Adrenal gland (tissue), 19 donors: ENCODE results near the gene GATAD2A. TPM values are rescaled to one million over a fixed set of nuclear protein-coding genes. Genes with fewer than 3 reads are reported as not detected.

Experiments
- DNase-seq, 7 donors: peaks; one replicate each; pipeline ENCODE4 v3.0.0-alpha.2; 2019 to 2020
- H3K27ac ChIP-seq, 5 donors: fragments of 200-600 bp; sonication (generic) in 4 of 5; 1 replicate in 3 of 5; 2 replicates in 2 of 5; pipeline versions ENCODE4 v1.5.1 to v1.8.0; 2016 to 2020; ENCODE audit warnings: mild to moderate bottlenecking in 1 of 5
- H3K27me3 ChIP-seq: fragments of 200-600 bp; 2 replicates; pipeline ENCODE4 v1.8.0; 2021
- H3K36me3 ChIP-seq, 2 donors: fragments of 200-600 bp; replicated peaks in 1 of 2; 1 replicate in 1 of 2; 2 replicates in 1 of 2; pipeline versions ENCODE4 v1.5.1 to v1.8.0; 2018 to 2022
- H3K4me1 ChIP-seq, 2 donors: fragments of 200-600 bp; replicated peaks in 1 of 2; 1 replicate in 1 of 2; 2 replicates in 1 of 2; pipeline versions ENCODE4 v1.5.1 to v1.8.0; 2018 to 2021
- H3K4me3 ChIP-seq, 4 donors: fragments of 200-600 bp; sonication (generic) in 3 of 4; one replicate each; pipeline ENCODE4 v1.5.1; 2016 to 2018
- H3K9me3 ChIP-seq, 3 donors: fragments of 200-600 bp; sonication (generic) in 1 of 3; replicated peaks in 1 of 3; 1 replicate in 2 of 3; 2 replicates in 1 of 3; pipeline versions ENCODE4 v1.5.1 to v1.8.0; 2016 to 2021
- POLR2A ChIP-seq, 2 donors: fragments of 450-650 bp; IDR thresholded peaks; one replicate each; pipeline ENCODE4 v1.6.1; 2017; ENCODE audit warnings: antibody characterized with exemption in 2 of 2, mild to moderate bottlenecking in 2 of 2, moderate library complexity in 1 of 2
- WGBS, 4 donors: extraction: QIAGEN DNeasy Blood & Tissue Kit in 2 of 4; methylation state at CpG; one replicate each; pipeline versions ENCODE4 v1.1.5 to v1.1.7; 2013 to 2017; 5-methylcytosine and 5-hydroxymethylcytosine counted together
- intact Hi-C, 2 donors: fragments of 100-400 bp; cut with DNase I; formaldehyde crosslinking; loops; one replicate each; pipeline versions ENCODE4 v1.14.1 to v1.15.0; 2022 to 2023
- long read RNA-seq, 10 donors: library from polyadenylated mRNA in 3 of 10; unstranded in 2 of 10; stranded (forward) in 1 of 10; transcript quantifications; one replicate each; pipeline ENCODE4 v2.0.0 and lab custom pipeline, GENCODE V29; 2021 to 2026
- polyA plus RNA-seq, 3 donors: library from polyadenylated mRNA; stranded (reverse); fragments of 200-250 nt in 2 of 3; fragments of 350-450 nt in 1 of 3; fragmentation: Illumina TruSeq in 1 of 3; extraction: RNeasy Lipid Tissue Mini Kit (QIAGEN cat#74804) in 1 of 3; gene quantifications; one replicate each; pipeline ENCODE4 v1.2.3, GENCODE V29; 2013 to 2014
- total RNA-seq, 9 donors: library from RNA; depleted of rRNA in 4 of 9; stranded (reverse); fragments of >200 nt in 4 of 9; fragments of 120-200 nt in 1 of 9; fragmentation: NEBNext Ultra II Directional in 1 of 9; extraction: Animal tissue kit (Norgen Biotek cat#: 25700) in 1 of 9; gene quantifications; one replicate each; pipeline versions ENCODE4 v1.1.0 to v1.2.4, GENCODE V29; 2013 to 2023
- TF ChIP-seq, protein P1 (sequence below), 6 experiments: fragments of 450-650 bp in 4 of 6; fragments of 200-600 bp in 2 of 6; sonication (generic) in 1 of 6; IDR thresholded peaks; 1 replicate in 5 of 6; 2 replicates in 1 of 6; pipeline versions ENCODE4 v1.5.1 to v1.8.0; 2016 to 2021; ENCODE audit warnings: antibody characterized with exemption in 6 of 6, mild to moderate bottlenecking in 2 of 6, moderate library complexity in 1 of 6
- donor health status: healthy with polysubstance abuse.
- donor health status: Bipolar disorder and iron deficiency.
- donor health status: DM: yes; HTN: yes; CAD: no.
- donor health status: DM: no; HTN: no; CAD: no.
- donor health status: DM: no; HTN: no; CAD: no.
- donor health status: DM: yes; HTN: yes; CAD: no.

The GATAD2A gene, protein sequence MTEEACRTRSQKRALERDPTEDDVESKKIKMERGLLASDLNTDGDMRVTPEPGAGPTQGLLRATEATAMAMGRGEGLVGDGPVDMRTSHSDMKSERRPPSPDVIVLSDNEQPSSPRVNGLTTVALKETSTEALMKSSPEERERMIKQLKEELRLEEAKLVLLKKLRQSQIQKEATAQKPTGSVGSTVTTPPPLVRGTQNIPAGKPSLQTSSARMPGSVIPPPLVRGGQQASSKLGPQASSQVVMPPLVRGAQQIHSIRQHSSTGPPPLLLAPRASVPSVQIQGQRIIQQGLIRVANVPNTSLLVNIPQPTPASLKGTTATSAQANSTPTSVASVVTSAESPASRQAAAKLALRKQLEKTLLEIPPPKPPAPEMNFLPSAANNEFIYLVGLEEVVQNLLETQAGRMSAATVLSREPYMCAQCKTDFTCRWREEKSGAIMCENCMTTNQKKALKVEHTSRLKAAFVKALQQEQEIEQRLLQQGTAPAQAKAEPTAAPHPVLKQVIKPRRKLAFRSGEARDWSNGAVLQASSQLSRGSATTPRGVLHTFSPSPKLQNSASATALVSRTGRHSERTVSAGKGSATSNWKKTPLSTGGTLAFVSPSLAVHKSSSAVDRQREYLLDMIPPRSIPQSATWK
- total RNA-seq (100 to 1,000 TPM in 1 of 9 donors, 10 to 100 TPM in 8; 17.8 to 125 (median 65.3) TPM), polyA plus RNA-seq (10 to 100 TPM; 17.0 to 35.1 (median 20.9) TPM)
- long read RNA-seq, donor 1, partial matches to known transcripts, result 30 of 30 reads
- long read RNA-seq, donor 1, other reads (novel, unspliced or antisense), result 0 of 30 reads
- long read RNA-seq, donor 2, partial matches to known transcripts, result 0 of 1 reads
- long read RNA-seq, donor 2, other reads (novel, unspliced or antisense), result 0 of 1 reads
- long read RNA-seq, donor 3, result 0 reads
- long read RNA-seq, donor 4, partial matches to known transcripts, result 0 of 7 reads
- long read RNA-seq, donor 4, other reads (novel, unspliced or antisense), result 5 of 7 reads
- long read RNA-seq, donor 5, full-length matches to known transcripts, result 1 of 57 reads
- long read RNA-seq, donor 5, partial matches to known transcripts, result 13 of 57 reads
- long read RNA-seq, donor 5, other reads (novel, unspliced or antisense), result 43 of 57 reads
- long read RNA-seq, donor 6, partial matches to known transcripts, result 1 of 12 reads
- long read RNA-seq, donor 6, other reads (novel, unspliced or antisense), result 11 of 12 reads
- long read RNA-seq, donor 7, partial matches to known transcripts, result 18 of 18 reads
- long read RNA-seq, donor 7, other reads (novel, unspliced or antisense), result 0 of 18 reads
- long read RNA-seq, donor 8, partial matches to known transcripts, result 0 of 1 reads
- long read RNA-seq, donor 8, other reads (novel, unspliced or antisense), result 0 of 1 reads
- long read RNA-seq, donor 9, result 0 reads
- long read RNA-seq, donor 10, result 0 reads

DNA sequence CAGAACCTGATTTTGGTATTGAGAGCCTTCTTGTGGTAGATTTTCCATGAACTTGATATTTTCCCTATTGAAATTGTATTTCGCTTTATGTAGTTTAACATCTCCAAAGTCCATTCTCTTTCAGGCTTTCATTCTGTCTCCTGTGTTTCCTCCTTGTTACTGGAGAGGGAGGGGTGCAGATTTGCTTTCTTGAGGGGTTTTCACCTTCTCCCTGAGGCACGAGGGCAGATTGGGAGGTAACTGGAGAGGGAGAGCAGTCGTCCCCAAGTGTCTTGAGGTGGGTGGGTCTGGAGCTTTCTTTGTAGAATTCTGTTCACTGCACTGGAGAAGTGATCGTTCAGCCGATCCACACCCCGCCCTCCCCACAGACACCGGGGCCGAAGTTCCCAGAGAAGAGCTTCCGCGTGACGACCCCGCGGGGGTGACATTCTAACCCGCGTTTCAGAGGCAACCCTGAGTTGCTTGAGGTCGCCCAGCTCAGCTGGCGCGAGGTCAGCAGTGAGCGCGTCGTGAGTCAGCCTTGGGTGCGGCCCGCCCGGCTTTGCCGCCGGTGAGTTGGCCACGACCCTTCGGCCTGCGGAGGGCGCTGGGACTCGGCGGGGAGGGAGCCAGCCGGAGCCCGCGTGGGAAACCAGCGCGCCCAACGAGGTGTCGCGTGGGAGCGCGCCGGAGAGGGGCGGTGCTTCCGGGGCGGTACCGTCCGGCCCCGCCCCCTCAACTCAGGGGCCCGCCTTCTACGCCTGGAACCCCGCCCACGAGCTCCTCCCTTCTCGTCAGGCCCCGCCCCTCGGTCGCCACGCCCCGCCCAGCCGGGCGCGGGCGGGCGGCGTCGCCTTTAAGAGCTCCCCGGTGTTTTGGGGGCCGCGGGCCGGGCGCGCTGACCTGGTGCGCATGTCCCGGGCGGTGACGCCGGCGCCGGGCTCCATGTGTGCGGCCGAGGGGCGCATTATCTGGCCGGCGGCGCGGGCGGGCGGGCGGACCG is at the start of gene GATAD2A:
Gene GATAD2A (plus strand): TSS at position 797 of the 982 bp plus-strand sequence. CDS start 59,671 bp downstream, outside the sequence.
- Histone ChIP-seq H3K4me3 (peak within 1 kb of the TSS; percentile 52 to 91 (median 86)), H3K9me3 (no peaks in the 10 kb centered on the region), H3K27ac (peak within 1 kb of the TSS; percentile 63 to 94 (median 86)), H3K27me3 (no peaks in the 10 kb centered on the region), H3K36me3 (no peaks in the 10 kb centered on the region), H3K4me1 (peaks cover 38 to 55% of the 10 kb centered on the region in 2 donors)
- DNase-seq, result peak; percentile 94 to 97 (median 95)
- intact Hi-C loops, result loop anchor here in 1 of 2 donors (5.0 kb wide), 1 partner anchor 82 kb away; no protein-coding TSS in a partner anchor
- WGBS, 4 donors, result 2 to 25% (median 7%) methylated on average over 4 to 90 of the region's 90 CpGs
- TF ChIP-seq, protein P1, sequence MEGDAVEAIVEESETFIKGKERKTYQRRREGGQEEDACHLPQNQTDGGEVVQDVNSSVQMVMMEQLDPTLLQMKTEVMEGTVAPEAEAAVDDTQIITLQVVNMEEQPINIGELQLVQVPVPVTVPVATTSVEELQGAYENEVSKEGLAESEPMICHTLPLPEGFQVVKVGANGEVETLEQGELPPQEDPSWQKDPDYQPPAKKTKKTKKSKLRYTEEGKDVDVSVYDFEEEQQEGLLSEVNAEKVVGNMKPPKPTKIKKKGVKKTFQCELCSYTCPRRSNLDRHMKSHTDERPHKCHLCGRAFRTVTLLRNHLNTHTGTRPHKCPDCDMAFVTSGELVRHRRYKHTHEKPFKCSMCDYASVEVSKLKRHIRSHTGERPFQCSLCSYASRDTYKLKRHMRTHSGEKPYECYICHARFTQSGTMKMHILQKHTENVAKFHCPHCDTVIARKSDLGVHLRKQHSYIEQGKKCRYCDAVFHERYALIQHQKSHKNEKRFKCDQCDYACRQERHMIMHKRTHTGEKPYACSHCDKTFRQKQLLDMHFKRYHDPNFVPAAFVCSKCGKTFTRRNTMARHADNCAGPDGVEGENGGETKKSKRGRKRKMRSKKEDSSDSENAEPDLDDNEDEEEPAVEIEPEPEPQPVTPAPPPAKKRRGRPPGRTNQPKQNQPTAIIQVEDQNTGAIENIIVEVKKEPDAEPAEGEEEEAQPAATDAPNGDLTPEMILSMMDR (IDR thresholded peaks at IDR 0.05), result peak in 3 of 6 experiments; percentile 29 to 43 (median 38)
- peak in 1 of 2 donors; percentile 51 for TF ChIP-seq POLR2A (IDR thresholded peaks at IDR 0.05)

DNA sequence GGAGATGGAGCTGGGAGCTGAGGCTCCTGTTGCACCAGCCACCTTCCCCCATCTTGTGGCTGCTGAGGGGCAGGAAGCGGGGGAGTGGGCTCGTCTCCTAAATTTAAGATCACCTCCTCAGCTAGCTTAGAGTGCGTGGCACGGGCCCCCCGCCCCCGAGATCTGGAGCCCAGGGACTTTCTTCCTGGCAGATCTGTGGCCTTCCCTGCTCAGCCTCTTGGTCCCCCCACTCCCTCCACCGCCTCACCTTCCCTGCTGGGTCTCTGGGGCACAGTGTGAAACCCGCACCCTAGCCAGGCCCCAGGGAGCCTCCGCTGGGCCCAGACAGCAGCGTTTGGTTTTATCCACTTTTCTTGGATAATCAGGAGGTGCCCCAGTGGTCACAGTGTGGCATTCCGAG is 49.0 kb upstream of the GATAD2A start:
- Histone ChIP-seq H3K9me3 (no peaks in the 10 kb centered on the region), H3K27me3 (no peaks in the 10 kb centered on the region), H3K4me1 (no peaks in the 10 kb centered on the region), H3K4me3 (no peak overlapping the region), H3K27ac (no peak overlapping the region), H3K36me3 (peaks cover 0 to 60% of the 10 kb centered on the region in 2 donors)
- 83 to 95% (median 93%) methylated on average over 1 to 11 of the region's 11 CpGs for WGBS, 4 donors
- no peak for TF ChIP-seq POLR2A (IDR thresholded peaks at IDR 0.05)
- TF ChIP-seq, protein P1 (IDR thresholded peaks at IDR 0.05), result no peak
- intact Hi-C loops, result no loop called here
- no peak for DNase-seq

DNA sequence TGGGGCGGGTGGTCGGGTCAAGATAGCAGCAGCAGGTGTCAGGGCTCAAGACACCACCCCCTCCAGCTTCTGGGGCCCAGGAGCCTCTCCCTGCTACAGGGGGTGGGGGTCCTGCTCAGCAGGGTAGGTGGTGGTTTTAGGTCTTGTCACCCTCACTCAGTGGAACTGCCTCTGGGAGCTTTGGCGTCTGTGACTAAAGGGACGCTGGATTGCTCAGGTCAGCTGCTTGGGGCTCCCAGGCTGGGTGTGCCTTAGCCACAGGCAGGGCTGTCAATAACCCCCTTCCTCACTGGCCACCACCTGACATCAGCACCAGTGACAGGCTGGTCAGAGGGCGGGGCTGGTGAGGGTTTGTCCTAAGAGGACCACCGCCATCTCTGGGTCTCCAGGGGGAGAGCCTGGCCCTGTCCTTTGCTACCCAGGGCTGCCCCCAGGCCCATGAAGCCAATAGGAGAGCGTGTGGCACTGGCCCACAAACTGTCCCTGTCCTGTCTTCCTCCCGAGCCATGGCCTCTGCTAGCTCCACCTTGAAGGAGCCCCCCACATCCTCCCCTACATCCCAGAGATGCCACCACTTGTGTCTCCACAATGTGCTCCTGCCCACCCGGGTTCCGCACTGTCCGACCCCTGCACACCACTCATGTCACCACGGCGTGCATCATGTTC is 48.4 kb upstream of the GATAD2A start:
- Histone ChIP-seq H3K4me1 (no peaks in the 10 kb centered on the region), H3K27me3 (no peaks in the 10 kb centered on the region), H3K9me3 (no peaks in the 10 kb centered on the region), H3K4me3 (no peak overlapping the region), H3K27ac (no peak overlapping the region), H3K36me3 (peaks cover 0 to 56% of the 10 kb centered on the region in 2 donors)
- TF ChIP-seq, protein P1 (IDR thresholded peaks at IDR 0.05), result no peak
- no peak for TF ChIP-seq POLR2A (IDR thresholded peaks at IDR 0.05)
- intact Hi-C loops, result no loop called here
- WGBS, 4 donors, result 85 to 94% (median 90%) methylated on average over 8 to 13 of the region's 13 CpGs
- no peak for DNase-seq
